ENCODE data around the gene TUBB3.

GRCh38 chr16:89897204-89897603, 25.9 kb upstream of the TUBB3 start:
- no peak for TF ChIP-seq GATA2 (IDR thresholded peaks at IDR 0.05; ENCODE audit: low read depth, low read length)
- TF ChIP-seq GATA3 (IDR thresholded peaks at IDR 0.05; ENCODE audit: low read depth, low read length), result no peak
